H1 (cell line): Measurements from ENCODE around the gene MRRF. TPM values are rescaled to one million over a fixed set of nuclear protein-coding genes. Genes with fewer than 3 reads are reported as not detected.

ENCODE experiments used
- JUND ChIP-seq: IDR thresholded peaks from 2 replicates; pipeline ENCODE4 v1.6.1; 2011; ENCODE audit warnings: mild to moderate bottlenecking, improper control_type of control experiment, low read length
- RNF2 ChIP-seq: fragments of 200-900, 300-1000 bp; sonication (generic); IDR thresholded peaks from 2 replicates; pipeline ENCODE4 v1.7.1; 2016; ENCODE audit warnings: borderline replicate concordance, low read depth, mild to moderate bottlenecking, antibody characterized with exemption, low read length; ENCODE audit not compliant: poor library complexity, severe bottlenecking; ENCODE audit errors: missing control alignments
- polyA plus RNA-seq, 7 experiments: library from polyadenylated mRNA; depleted of rRNA in 3 of 7; stranded (reverse) in 5 of 7; unstranded in 2 of 7; fragments of >200 nt in 5 of 7; fragments of 200-250 nt in 2 of 7; gene quantifications; 1 replicate in 5 of 7; 2 replicates in 1 of 7; 4 replicates in 1 of 7; pipeline versions ENCODE4 v1.2.1 to v1.2.3, GENCODE V29; 2011 to 2013; ENCODE audit warnings: missing spikeins in 2 of 7, mixed read lengths in 2 of 7
- total RNA-seq: library from RNA; stranded (reverse); fragmentation: NEBNext Ultra II Directional; extraction: Animal tissue kit (Norgen Biotek cat#: 25700); gene quantifications from 2 replicates; pipeline ENCODE4 v1.2.1, GENCODE V29; 2021

The MRRF gene
- total and polyA plus RNA-seq, 2 of the 8 experiments (the other 6 are each of a cell fraction or from before 2014, with no cell fraction given): 29.4 to 47.8 TPM

GRCh38 chr9:122277285-122277897 lies 12.7 kb downstream of the MRRF start (continued):
- TF ChIP-seq RNF2: no peak
- TF ChIP-seq JUND: no peak
